Gastroesophageal sphincter (tissue), 4 donors: ENCODE results near the gene SLC25A44. TPM values are rescaled to one million over a fixed set of nuclear protein-coding genes. Genes with fewer than 3 reads are reported as not detected.
A peak's percentile ranks its signal among the peaks of the same experiment; 100 is the strongest.
"Not testable (repeated sequence)": the region's sequence is repeated elsewhere in the genome, so short reads cannot be mapped to it uniquely, and the experiment has no call there.

Source experiments
- ATAC-seq: fragments of 150-250 bp; one replicate; pipeline ENCODE4 v1.9.1; 2016; ENCODE audit warnings: mild to moderate bottlenecking, moderate library complexity
- H3K27ac ChIP-seq, 4 donors: fragments of 200-600 bp; sonication (generic) in 3 of 4; 1 replicate in 3 of 4; 2 replicates in 1 of 4; pipeline ENCODE4 v1.5.1; 2016 to 2019
- H3K27me3 ChIP-seq: fragments of 200-600 bp; sonication (generic); one replicate; pipeline ENCODE4 v1.5.1; 2019
- H3K36me3 ChIP-seq, 2 donors: fragments of 200-600 bp; sonication (generic); one replicate each; pipeline ENCODE4 v1.5.1; 2019; ENCODE audit warnings: control low read depth in 1 of 2
- H3K4me1 ChIP-seq, 3 donors: fragments of 200-600 bp; sonication (generic); 1 replicate in 2 of 3; 2 replicates in 1 of 3; pipeline ENCODE4 v1.5.1; 2016 to 2019; ENCODE audit warnings: control low read depth in 2 of 3
- H3K4me3 ChIP-seq, 2 donors: fragments of 200-600 bp; sonication (generic); one replicate each; pipeline ENCODE4 v1.5.1; 2019; ENCODE audit warnings: mild to moderate bottlenecking in 1 of 2, moderate library complexity in 1 of 2
- H3K9me3 ChIP-seq, 3 donors: fragments of 200-600 bp; sonication (generic); one replicate each; pipeline ENCODE4 v1.5.1; 2017 to 2019; ENCODE audit warnings: control low read depth in 2 of 3
- EP300 ChIP-seq: sonication (generic); formaldehyde crosslinking; IDR thresholded peaks from one replicate; pipeline ENCODE4 v1.6.1; 2017; ENCODE audit warnings: antibody characterized with exemption, mild to moderate bottlenecking
- POLR2A ChIP-seq, 2 donors: fragments of 450-650 bp; IDR thresholded peaks; one replicate each; pipeline ENCODE4 v1.6.1; 2017; ENCODE audit warnings: antibody characterized with exemption in 2 of 2, mild to moderate bottlenecking in 2 of 2, moderate library complexity in 1 of 2
- POLR2AphosphoS5 ChIP-seq: sonication (generic); formaldehyde crosslinking; IDR thresholded peaks from one replicate; pipeline ENCODE4 v1.6.1; 2017; ENCODE audit warnings: antibody characterized with exemption
- WGBS, 2 donors: methylation state at CpG; one replicate each; pipeline ENCODE4 v1.1.5; 2018; ENCODE audit warnings: low coverage in 1 of 2; 5-methylcytosine and 5-hydroxymethylcytosine counted together
- total RNA-seq, 4 donors: library from RNA; depleted of rRNA; stranded (reverse); fragments of >200 nt; gene quantifications; one replicate each; pipeline ENCODE4 v1.1.0, GENCODE V29; 2016
- TF ChIP-seq, protein P1 (sequence below), 4 experiments: fragments of 200-600 bp in 2 of 4; fragments of 450-650 bp in 2 of 4; sonication (generic) in 1 of 4; IDR thresholded peaks; one replicate each; pipeline ENCODE4 v1.5.1; 2017 to 2019; ENCODE audit warnings: antibody characterized with exemption in 4 of 4, mild to moderate bottlenecking in 2 of 4, moderate library complexity in 2 of 4

The SLC25A44 gene
- total RNA-seq, 4 donors from 2014 or later = 9.4 to 17.0 (median 12.7) TPM

- H3K36me3 ChIP-seq, H3K27ac ChIP-seq, H3K4me3 ChIP-seq, ATAC-seq, H3K9me3 ChIP-seq, H3K27me3 ChIP-seq: not testable (repeated sequence)
- WGBS, 2 donors = 69 to 74% methylated on average over 4 of the region's 4 CpGs
- H3K4me1 ChIP-seq = peaks cover 0 to 17% (median 6%) of the 10 kb centered on the region in 3 donors
Observed at GRCh38 chr1:156190265-156190664, 3.6 kb upstream of the SLC25A44 start.

- H3K4me1 ChIP-seq = peaks cover 0 to 28% (median 11%) of the 10 kb centered on the region in 3 donors
- no peak for TF ChIP-seq EP300
- no peak for TF ChIP-seq POLR2A (IDR thresholded peaks at IDR 0.05)
- no peak for TF ChIP-seq POLR2AphosphoS5
- TF ChIP-seq, protein P1, sequence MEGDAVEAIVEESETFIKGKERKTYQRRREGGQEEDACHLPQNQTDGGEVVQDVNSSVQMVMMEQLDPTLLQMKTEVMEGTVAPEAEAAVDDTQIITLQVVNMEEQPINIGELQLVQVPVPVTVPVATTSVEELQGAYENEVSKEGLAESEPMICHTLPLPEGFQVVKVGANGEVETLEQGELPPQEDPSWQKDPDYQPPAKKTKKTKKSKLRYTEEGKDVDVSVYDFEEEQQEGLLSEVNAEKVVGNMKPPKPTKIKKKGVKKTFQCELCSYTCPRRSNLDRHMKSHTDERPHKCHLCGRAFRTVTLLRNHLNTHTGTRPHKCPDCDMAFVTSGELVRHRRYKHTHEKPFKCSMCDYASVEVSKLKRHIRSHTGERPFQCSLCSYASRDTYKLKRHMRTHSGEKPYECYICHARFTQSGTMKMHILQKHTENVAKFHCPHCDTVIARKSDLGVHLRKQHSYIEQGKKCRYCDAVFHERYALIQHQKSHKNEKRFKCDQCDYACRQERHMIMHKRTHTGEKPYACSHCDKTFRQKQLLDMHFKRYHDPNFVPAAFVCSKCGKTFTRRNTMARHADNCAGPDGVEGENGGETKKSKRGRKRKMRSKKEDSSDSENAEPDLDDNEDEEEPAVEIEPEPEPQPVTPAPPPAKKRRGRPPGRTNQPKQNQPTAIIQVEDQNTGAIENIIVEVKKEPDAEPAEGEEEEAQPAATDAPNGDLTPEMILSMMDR (IDR thresholded peaks at IDR 0.05) = no peak
- ATAC-seq = no peak
- no peaks in the 10 kb centered on the region for H3K27me3 ChIP-seq
- no peak overlapping the region for H3K4me3 ChIP-seq
- no peaks in the 10 kb centered on the region for H3K9me3 ChIP-seq
- H3K36me3 ChIP-seq = peaks cover 0 to 8% of the 10 kb centered on the region in 2 donors
- H3K27ac ChIP-seq = no peak overlapping the region
- 80 to 84% methylated on average over 2 to 4 of the region's 4 CpGs for WGBS, 2 donors
Observed at GRCh38 chr1:156191292-156191964, 2.5 kb upstream of the SLC25A44 start.

DNA sequence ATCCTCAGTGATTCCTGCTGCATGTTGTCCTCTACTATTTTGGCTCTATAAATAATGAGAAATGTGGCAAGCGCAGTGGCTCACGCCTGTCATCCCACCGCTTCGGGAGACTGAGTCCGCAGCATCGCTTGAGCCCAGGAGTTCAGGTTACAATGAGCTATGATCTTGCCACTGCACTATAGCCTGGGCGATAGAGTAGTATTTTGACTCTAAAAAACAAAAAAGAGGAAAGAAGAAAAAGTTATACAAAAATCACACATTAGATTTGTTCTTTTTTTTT lies 756 bp upstream of the SLC25A44 start:
- H3K27ac ChIP-seq = peak overlapping the region; percentile 35 to 87 (median 86)
- H3K36me3 ChIP-seq = peaks cover 0 to 12% of the 10 kb centered on the region in 2 donors
- no peak for ATAC-seq

GRCh38 chr1:156194300-156194652 lies 372 bp downstream of the SLC25A44 start:
- peaks cover 0 to 42% (median 11%) of the 10 kb centered on the region in 3 donors for H3K4me1 ChIP-seq
- peak overlapping the region; percentile 2 to 87 (median 86) for H3K27ac ChIP-seq
- ATAC-seq = no peak
- H3K9me3 ChIP-seq = no peaks in the 10 kb centered on the region
- no peaks in the 10 kb centered on the region for H3K27me3 ChIP-seq
- no peak for TF ChIP-seq POLR2A (IDR thresholded peaks at IDR 0.05)
- TF ChIP-seq, protein P1 (IDR thresholded peaks at IDR 0.05) = no peak
- TF ChIP-seq EP300 = no peak
- TF ChIP-seq POLR2AphosphoS5 = no peak
- WGBS, 2 donors = 8 to 14% methylated on average over 7 to 14 of the region's 14 CpGs
- H3K4me3 ChIP-seq = peak overlapping the region; percentile 52 to 92
- H3K36me3 ChIP-seq = peaks cover 0 to 13% of the 10 kb centered on the region in 2 donors

More for the DNA sequence above, 756 bp upstream of the SLC25A44 start:
- WGBS, 2 donors = 81 to 88% methylated on average over 7 of the region's 7 CpGs
- Histone ChIP-seq H3K4me3 (peak overlapping the region; percentile 52 to 92), H3K4me1 (peaks cover 0 to 42% (median 11%) of the 10 kb centered on the region in 3 donors), H3K27me3 (no peaks in the 10 kb centered on the region), H3K9me3 (no peaks in the 10 kb centered on the region)
- TF ChIP-seq POLR2AphosphoS5 (no peak), POLR2A (IDR thresholded peaks at IDR 0.05) (no peak), EP300 (no peak)
- TF ChIP-seq, protein P1 (IDR thresholded peaks at IDR 0.05) = no peak

- WGBS, 2 donors = 59 to 72% methylated on average over 2 to 4 of the region's 4 CpGs
- Histone ChIP-seq H3K4me3 (no peak overlapping the region), H3K27ac (no peak overlapping the region), H3K4me1 (peaks cover 0 to 47% (median 11%) of the 10 kb centered on the region in 3 donors), H3K27me3 (no peaks in the 10 kb centered on the region), H3K9me3 (no peaks in the 10 kb centered on the region), H3K36me3 (peaks cover 0 to 29% of the 10 kb centered on the region in 2 donors)
- TF ChIP-seq EP300 (no peak), POLR2AphosphoS5 (no peak), POLR2A (IDR thresholded peaks at IDR 0.05) (no peak)
- TF ChIP-seq, protein P1 (IDR thresholded peaks at IDR 0.05) = no peak
- ATAC-seq = no peak
Observed at GRCh38 chr1:156195853-156196252, 1.9 kb downstream of the SLC25A44 start.
